DND-41 (cell line): ENCODE results near the gene WNT11.

Experiments used
- ATAC-seq: fragments of 200-7000 bp; cut with Tn5 transposase; 3 replicates; pipeline ENCODE4 v1.9.1; 2021; ENCODE audit warnings: low read depth; ENCODE audit not compliant: insufficient read depth
- DNase-seq: peaks from one replicate; pipeline ENCODE4 v3.0.0-alpha.2; 2020
- H2AFZ ChIP-seq: 2 replicates; pipeline ENCODE4 v1.6.0; 2012; ENCODE audit warnings: low read depth, low read length
- H3K27ac ChIP-seq: 2 replicates; pipeline ENCODE4 v1.5.1; 2012; ENCODE audit warnings: low read length, inconsistent platforms
- H3K27me3 ChIP-seq: fragments of 200-600 bp; sonication (generic); 2 replicates; pipeline ENCODE4 v1.6.0; 2012; ENCODE audit warnings: low read length, mild to moderate bottlenecking, inconsistent platforms; ENCODE audit not compliant: insufficient read depth, poor library complexity
- H3K36me3 ChIP-seq: 2 replicates; pipeline ENCODE4 v1.5.1; 2012; ENCODE audit warnings: low read length, inconsistent platforms; ENCODE audit not compliant: insufficient read depth
- H3K4me1 ChIP-seq: 2 replicates; pipeline ENCODE4 v1.5.1; 2012; ENCODE audit warnings: mild to moderate bottlenecking, low read length; ENCODE audit not compliant: insufficient read depth
- H3K4me2 ChIP-seq: 2 replicates; pipeline ENCODE4 v1.6.0; 2012; ENCODE audit warnings: mild to moderate bottlenecking, moderate library complexity, low read length, inconsistent platforms; ENCODE audit not compliant: insufficient read depth
- H3K4me3 ChIP-seq, 2 experiments: fragments of 200-600 bp in 1 of 2; shearing (Covaris generic) in 1 of 2; 2 replicates each; pipeline ENCODE4 v1.5.1; 2012 to 2016; ENCODE audit warnings: inconsistent platforms in 2 of 2, low read length in 2 of 2, mild to moderate bottlenecking in 2 of 2, low read depth in 1 of 2, moderate library complexity in 1 of 2
- H3K79me2 ChIP-seq: 2 replicates; pipeline ENCODE4 v1.6.0; 2012; ENCODE audit warnings: low read length, inconsistent platforms; ENCODE audit not compliant: insufficient read depth
- H3K9ac ChIP-seq: 2 replicates; pipeline ENCODE4 v1.6.0; 2012; ENCODE audit warnings: low read depth, mild to moderate bottlenecking, inconsistent platforms, low read length, moderate library complexity
- H3K9me3 ChIP-seq: 2 replicates; pipeline ENCODE4 v1.5.1; 2012; ENCODE audit warnings: low read length, moderate library complexity, mild to moderate bottlenecking, inconsistent platforms; ENCODE audit not compliant: insufficient read depth, severe bottlenecking
- H4K20me1 ChIP-seq: 2 replicates; pipeline ENCODE4 v1.6.0; 2012; ENCODE audit warnings: low read length; ENCODE audit not compliant: insufficient read depth
- EZH2 ChIP-seq: IDR thresholded peaks from 3 replicates; pipeline ENCODE4 v1.6.1; 2012; ENCODE audit warnings: borderline replicate concordance, low read depth, mild to moderate bottlenecking, moderate library complexity, low read length, inconsistent platforms; ENCODE audit not compliant: severe bottlenecking
- TF ChIP-seq, protein P1 (sequence below): IDR thresholded peaks from 2 replicates; pipeline ENCODE4 v1.5.1; 2012; ENCODE audit warnings: borderline replicate concordance, low read length, moderate library complexity, mild to moderate bottlenecking; ENCODE audit not compliant: poor library complexity, severe bottlenecking; ENCODE audit errors: extremely low read depth

The WNT11 gene

DNA sequence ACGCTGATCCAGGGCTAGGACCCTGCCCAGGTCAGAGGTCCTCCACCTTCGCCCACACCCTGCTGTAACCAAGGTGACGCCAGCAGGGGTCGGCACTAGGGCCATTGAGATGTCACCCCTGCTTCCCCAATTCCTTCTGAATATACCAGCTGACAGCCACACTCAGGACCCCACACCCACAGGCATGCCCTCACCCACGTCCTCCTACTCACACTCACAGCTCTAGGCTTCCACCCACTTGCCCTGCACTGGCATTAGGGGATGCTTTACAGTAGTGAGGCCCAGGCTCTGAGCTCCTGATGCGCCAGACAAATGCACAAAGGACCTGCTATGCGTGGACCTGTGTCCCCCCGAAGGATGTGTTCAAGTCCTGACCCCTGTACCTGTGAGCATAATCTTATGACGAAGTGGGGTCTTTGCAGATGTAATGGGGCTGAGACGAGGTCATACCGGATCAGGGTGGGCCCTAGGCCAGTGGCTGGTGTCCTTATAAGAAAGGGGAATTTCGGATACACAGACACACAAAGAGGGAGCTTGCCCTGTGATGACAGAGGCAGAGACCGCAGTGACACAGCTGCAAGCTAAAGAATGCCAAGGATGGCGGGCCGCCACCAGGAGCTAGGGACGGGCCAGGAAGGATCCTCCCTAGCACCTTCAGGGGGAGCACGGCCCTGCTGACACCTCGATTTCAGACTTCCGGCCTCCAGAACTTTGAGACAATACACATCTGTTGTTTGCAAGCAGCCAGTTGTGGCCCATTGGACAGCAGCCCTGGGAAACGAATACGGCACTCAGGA, 11.2 kb downstream of the WNT11 start:
- DNase-seq (no peak), ATAC-seq (no peak)
- no peaks in the 10 kb centered on the region for H3K9me3 ChIP-seq
- no peak overlapping the region for H3K4me3 ChIP-seq
- H3K27me3 ChIP-seq = no peaks in the 10 kb centered on the region
- no peaks in the 10 kb centered on the region for H3K36me3 ChIP-seq
- no peak overlapping the region for H3K27ac ChIP-seq
- no peaks in the 10 kb centered on the region for H3K79me2 ChIP-seq
- no peak overlapping the region for H2AFZ ChIP-seq
- TF ChIP-seq, protein P1, sequence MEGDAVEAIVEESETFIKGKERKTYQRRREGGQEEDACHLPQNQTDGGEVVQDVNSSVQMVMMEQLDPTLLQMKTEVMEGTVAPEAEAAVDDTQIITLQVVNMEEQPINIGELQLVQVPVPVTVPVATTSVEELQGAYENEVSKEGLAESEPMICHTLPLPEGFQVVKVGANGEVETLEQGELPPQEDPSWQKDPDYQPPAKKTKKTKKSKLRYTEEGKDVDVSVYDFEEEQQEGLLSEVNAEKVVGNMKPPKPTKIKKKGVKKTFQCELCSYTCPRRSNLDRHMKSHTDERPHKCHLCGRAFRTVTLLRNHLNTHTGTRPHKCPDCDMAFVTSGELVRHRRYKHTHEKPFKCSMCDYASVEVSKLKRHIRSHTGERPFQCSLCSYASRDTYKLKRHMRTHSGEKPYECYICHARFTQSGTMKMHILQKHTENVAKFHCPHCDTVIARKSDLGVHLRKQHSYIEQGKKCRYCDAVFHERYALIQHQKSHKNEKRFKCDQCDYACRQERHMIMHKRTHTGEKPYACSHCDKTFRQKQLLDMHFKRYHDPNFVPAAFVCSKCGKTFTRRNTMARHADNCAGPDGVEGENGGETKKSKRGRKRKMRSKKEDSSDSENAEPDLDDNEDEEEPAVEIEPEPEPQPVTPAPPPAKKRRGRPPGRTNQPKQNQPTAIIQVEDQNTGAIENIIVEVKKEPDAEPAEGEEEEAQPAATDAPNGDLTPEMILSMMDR = no peak
- TF ChIP-seq EZH2 = no peak
- no peaks in the 10 kb centered on the region for H3K4me1 ChIP-seq
- H3K9ac ChIP-seq = no peak overlapping the region
- H4K20me1 ChIP-seq = peaks cover 4% of the 10 kb centered on the region; the same call in 1 of the 2 replicates
- H3K4me2 ChIP-seq = no peak overlapping the region

DNA sequence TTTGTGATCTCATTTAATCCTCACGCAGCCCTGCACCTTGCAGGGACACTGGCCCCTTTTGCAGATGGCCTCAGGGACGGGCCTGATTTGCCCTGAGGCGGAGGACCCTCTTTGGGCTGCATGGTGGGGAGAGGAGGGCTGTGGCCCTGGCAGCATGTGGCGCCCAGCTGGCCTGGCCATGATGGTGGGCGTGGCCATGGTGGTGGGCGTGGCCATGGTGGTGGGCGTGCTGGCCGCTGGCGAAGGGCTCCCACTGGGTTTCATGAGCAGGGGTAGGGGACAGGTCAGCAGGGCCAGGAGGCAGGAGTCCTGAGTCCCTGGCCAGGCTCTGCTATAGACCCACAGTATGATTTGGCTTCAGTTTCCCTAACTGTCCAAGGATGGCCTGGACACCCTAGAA, 13.1 kb downstream of the WNT11 start:
- TF ChIP-seq EZH2 = no peak
- TF ChIP-seq, protein P1 = no peak
- H3K36me3 ChIP-seq = no peaks in the 10 kb centered on the region
- peaks cover 4% of the 10 kb centered on the region; the same call in 1 of the 2 replicates for H4K20me1 ChIP-seq
- ATAC-seq = no peak
- DNase-seq = no peak
- H2AFZ ChIP-seq = no peak overlapping the region
- H3K27me3 ChIP-seq = no peaks in the 10 kb centered on the region
- H3K4me1 ChIP-seq = no peaks in the 10 kb centered on the region
- no peak overlapping the region for H3K27ac ChIP-seq
- H3K9ac ChIP-seq = no peak overlapping the region
- no peaks in the 10 kb centered on the region for H3K9me3 ChIP-seq
- H3K79me2 ChIP-seq = no peaks in the 10 kb centered on the region
- no peak overlapping the region for H3K4me3 ChIP-seq
- no peak overlapping the region for H3K4me2 ChIP-seq

DNA sequence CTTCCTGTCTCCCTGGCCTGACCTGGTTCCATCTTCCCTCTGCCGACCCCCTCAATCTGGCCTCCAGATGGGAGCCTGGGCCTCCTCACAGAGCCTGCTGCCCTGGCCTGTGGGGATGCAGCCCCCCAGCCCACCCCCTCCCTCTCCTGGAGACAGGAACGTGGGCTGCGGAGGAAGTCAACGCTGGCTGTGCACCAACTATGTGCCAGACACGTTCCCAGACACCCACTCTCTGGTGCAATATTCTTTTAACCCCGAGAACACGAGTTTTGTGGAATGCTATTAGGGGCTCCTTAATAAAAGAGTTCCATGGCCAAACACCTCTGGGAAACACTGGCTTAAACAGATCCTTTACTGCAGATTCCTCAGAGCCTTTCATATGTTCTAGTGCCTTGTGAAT, 15.9 kb downstream of the WNT11 start:
- no peak overlapping the region for H3K9ac ChIP-seq
- ATAC-seq = no peak
- no peaks in the 10 kb centered on the region; the same call in 1 of the 2 replicates for H4K20me1 ChIP-seq
- H3K4me1 ChIP-seq = no peaks in the 10 kb centered on the region
- no peak overlapping the region for H2AFZ ChIP-seq
- no peak for DNase-seq
- H3K36me3 ChIP-seq = no peaks in the 10 kb centered on the region
- no peaks in the 10 kb centered on the region for H3K27me3 ChIP-seq
- H3K9me3 ChIP-seq = no peaks in the 10 kb centered on the region
- no peak overlapping the region for H3K27ac ChIP-seq
- H3K4me3 ChIP-seq = no peak overlapping the region
- no peak overlapping the region for H3K4me2 ChIP-seq
- no peak for TF ChIP-seq EZH2
- TF ChIP-seq, protein P1 = no peak
- no peaks in the 10 kb centered on the region for H3K79me2 ChIP-seq
